Measurements from ENCODE around the gene PRDM4. TPM values are rescaled to one million over a fixed set of nuclear protein-coding genes. Genes with fewer than 3 reads are reported as not detected.

Gene PRDM4, protein sequence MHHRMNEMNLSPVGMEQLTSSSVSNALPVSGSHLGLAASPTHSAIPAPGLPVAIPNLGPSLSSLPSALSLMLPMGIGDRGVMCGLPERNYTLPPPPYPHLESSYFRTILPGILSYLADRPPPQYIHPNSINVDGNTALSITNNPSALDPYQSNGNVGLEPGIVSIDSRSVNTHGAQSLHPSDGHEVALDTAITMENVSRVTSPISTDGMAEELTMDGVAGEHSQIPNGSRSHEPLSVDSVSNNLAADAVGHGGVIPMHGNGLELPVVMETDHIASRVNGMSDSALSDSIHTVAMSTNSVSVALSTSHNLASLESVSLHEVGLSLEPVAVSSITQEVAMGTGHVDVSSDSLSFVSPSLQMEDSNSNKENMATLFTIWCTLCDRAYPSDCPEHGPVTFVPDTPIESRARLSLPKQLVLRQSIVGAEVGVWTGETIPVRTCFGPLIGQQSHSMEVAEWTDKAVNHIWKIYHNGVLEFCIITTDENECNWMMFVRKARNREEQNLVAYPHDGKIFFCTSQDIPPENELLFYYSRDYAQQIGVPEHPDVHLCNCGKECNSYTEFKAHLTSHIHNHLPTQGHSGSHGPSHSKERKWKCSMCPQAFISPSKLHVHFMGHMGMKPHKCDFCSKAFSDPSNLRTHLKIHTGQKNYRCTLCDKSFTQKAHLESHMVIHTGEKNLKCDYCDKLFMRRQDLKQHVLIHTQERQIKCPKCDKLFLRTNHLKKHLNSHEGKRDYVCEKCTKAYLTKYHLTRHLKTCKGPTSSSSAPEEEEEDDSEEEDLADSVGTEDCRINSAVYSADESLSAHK
- total RNA-seq = 28.3 and 28.9 TPM in 2 replicates

DNA sequence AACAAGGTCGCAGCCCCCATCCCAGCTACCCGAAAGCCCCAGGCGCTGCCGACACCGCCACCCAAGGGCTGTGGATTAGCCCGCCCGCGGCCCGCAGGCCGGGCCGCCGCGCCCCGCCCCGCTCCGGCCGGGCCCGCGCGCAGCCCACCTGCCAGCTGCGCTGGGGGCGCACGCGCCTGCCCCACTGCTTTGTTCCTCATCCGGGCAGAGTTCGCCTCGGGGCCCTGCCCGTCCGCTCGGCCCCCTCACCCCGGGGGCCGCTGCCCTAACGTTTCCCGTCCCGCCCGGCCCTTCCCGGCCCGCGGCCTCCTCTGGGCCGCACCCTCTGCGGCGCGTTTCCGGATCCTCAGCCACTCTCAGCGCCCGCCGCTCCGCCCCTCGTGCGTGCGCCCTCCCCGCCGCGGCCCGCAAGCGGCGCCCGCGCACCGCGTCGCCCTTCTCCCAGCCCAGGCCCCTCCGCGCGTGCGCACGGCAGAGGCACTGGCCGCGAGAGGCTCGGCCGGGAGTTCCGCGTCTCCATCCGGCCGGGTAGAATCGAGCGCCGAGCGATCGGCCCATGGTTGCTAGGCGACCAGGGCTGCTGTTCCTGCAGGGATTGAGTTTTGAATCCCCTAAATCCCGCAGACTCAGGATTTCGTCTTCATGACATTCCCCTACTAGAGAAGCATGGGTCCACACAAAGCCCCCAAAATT, at the start of gene PRDM4:
PRDM4 (minus strand) TSS at position 329 of the 693 bp plus-strand sequence. CDS start 622 bp downstream, outside the sequence.

DNA sequence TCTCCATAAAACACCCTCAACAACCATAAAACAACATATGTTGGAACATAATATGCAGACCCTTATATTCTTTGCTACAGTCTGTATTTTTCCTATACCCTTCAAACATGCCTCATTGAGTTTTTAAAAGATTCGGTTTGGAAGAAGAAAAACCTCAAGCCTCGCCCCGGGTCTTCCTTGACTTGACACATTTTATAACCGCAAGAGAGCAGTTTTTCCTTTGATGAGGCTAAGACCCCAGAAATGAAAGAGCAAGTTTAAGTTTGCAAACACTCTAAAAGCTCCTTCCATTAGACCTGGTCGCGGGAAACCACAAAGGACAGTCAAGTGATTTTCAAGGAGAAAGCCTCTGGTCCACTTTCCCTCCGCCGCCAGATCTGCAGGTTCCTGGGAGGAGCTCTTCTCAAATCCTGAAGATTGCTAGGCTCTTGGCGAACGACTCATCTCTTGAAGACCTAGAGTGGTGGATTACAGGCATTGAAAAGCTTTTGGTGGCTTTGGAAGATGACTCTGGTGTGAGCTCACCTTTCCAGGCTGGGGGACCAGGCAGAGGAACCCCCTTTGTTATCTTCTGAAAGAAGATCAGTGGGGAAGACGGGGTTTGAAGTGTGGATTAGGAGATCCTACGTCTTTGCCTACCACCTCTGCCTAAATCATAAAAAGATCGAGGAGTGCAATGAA, 13.6 kb upstream of the PRDM4 start, which contains the start of gene ASCL4:
ASCL4 (plus strand) TSS at position 356 of the 681 bp plus-strand sequence. CDS start 515 bp downstream, outside the sequence.

DNA sequence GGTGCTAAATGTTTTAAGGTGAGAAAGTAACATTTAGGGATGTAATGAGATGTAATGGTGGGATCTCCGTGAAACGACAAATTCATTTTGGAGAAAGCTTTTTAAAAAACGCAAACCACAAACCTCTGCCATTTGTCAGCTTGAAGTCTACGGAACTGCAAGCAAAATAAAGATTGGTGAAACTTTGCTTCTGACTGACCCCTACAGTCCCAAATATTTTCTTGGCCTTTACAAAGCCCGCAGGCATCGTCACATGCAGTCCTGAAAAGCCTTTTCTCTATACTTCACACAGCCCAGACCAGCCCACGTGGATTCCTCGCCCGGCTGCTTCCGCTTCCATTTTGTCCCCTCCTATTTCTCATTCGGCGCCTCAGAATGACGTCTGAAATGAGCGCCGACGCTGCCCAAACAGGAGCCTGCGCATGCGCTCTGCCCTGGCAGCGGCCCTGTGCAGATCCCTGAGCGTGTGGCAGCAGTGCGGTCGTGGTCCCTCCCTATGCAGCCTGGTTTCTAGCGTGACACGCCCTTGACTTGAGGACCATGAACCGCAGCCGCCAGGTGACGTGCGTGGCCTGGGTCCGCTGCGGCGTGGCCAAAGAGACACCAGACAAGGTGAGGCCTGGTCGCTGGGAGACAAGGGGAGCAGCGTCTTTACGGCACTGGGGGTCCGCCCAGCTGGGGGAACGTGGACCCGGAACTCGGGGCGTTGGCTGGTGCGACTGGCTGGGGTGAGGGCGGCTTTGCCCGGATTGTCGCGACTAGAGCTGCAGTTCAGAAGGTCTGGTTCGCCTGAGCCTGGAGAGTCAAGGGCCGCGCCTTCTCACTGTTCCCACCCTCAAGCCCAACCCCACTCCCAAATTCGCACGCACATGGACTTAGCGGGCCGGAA, 75.3 kb downstream of the PRDM4 start, which contains the start of gene PWP1:
PWP1 (plus strand) TSS at position 440 of the 889 bp plus-strand sequence; CDS start at position 541, 101 bp downstream.

Other genes starting within 250 kb of the PRDM4 start
- gene PWP1, start 75.3 kb downstream of the PRDM4 start, total RNA-seq = 50.5 and 95.9 TPM in 2 replicates
- not detected in 2 replicates for gene ASCL4, start 13.6 kb upstream of the PRDM4 start, total RNA-seq

All from tracheal epithelial cell (primary cell).